ENCODE results near the gene KAZN.

KAZN gene

GRCh38 chr1:14676400-14676799 is 77.9 kb downstream of the KAZN start:
- Histone ChIP-seq H3K27ac (ENCODE audit: low read depth, low read length, poor library complexity, severe bottlenecking) (peak overlapping the region; percentile 97), H3F3A (ENCODE audit: insufficient read depth, low read length) (no peaks in the 10 kb centered on the region), H3K9ac (ENCODE audit: low read length) (no peak overlapping the region), H3K4me2 (ENCODE audit: low read length) (no peak overlapping the region), H3K9me2 (ENCODE audit: low read depth, low read length) (no peaks in the 10 kb centered on the region), H3K9me3 (ENCODE audit: low read length) (no peaks in the 10 kb centered on the region), H3K79me2 (ENCODE audit: insufficient read depth, low read length) (no peaks in the 10 kb centered on the region), H2AFZ (ENCODE audit: low read length) (no peak overlapping the region), H4K20me1 (ENCODE audit: insufficient read depth, low read length) (no peaks in the 10 kb centered on the region), H3K4me3 (ENCODE audit: low read depth, low read length, poor library complexity, severe bottlenecking) (no peak overlapping the region), H3K36me3 (ENCODE audit: insufficient read depth, low read length) (no peaks in the 10 kb centered on the region; the same call in 1 of the 2 replicates), H3K4me1 (ENCODE audit: insufficient read depth, low read length, severe bottlenecking) (peaks cover 75% of the 10 kb centered on the region), H3K27me3 (ENCODE audit: insufficient read depth, low read length) (no peaks in the 10 kb centered on the region; the same call in 1 of the 2 replicates)
- TF ChIP-seq EZH2 (IDR thresholded peaks at IDR 0.05; ENCODE audit: borderline replicate concordance, low read length) (no peak), CTCF (IDR thresholded peaks at IDR 0.05; ENCODE audit: low read length) (no peak)

GRCh38 chr1:14677292-14677971 is 78.9 kb downstream of the KAZN start:
- Histone ChIP-seq H3K27ac (ENCODE audit: low read depth, low read length, poor library complexity, severe bottlenecking) (peak overlapping the region; percentile 43), H3K9ac (ENCODE audit: low read length) (no peak overlapping the region), H3K9me3 (ENCODE audit: low read length) (no peaks in the 10 kb centered on the region), H2AFZ (ENCODE audit: low read length) (no peak overlapping the region), H3K4me3 (ENCODE audit: low read depth, low read length, poor library complexity, severe bottlenecking) (no peak overlapping the region), H3K9me2 (ENCODE audit: low read depth, low read length) (no peaks in the 10 kb centered on the region), H3K27me3 (ENCODE audit: insufficient read depth, low read length) (no peaks in the 10 kb centered on the region; the same call in 1 of the 2 replicates), H3K4me2 (ENCODE audit: low read length) (no peak overlapping the region), H3F3A (ENCODE audit: insufficient read depth, low read length) (no peaks in the 10 kb centered on the region), H3K4me1 (ENCODE audit: insufficient read depth, low read length, severe bottlenecking) (peaks cover 65% of the 10 kb centered on the region), H3K79me2 (ENCODE audit: insufficient read depth, low read length) (no peaks in the 10 kb centered on the region), H3K36me3 (ENCODE audit: insufficient read depth, low read length) (no peaks in the 10 kb centered on the region; the same call in 1 of the 2 replicates), H4K20me1 (ENCODE audit: insufficient read depth, low read length) (no peaks in the 10 kb centered on the region)
- no peak for TF ChIP-seq CTCF (IDR thresholded peaks at IDR 0.05; ENCODE audit: low read length)
- no peak for TF ChIP-seq EZH2 (IDR thresholded peaks at IDR 0.05; ENCODE audit: borderline replicate concordance, low read length)

- Histone ChIP-seq H3K36me3 (ENCODE audit: insufficient read depth, low read length) (no peaks in the 10 kb centered on the region; the same call in 1 of the 2 replicates), H3K4me1 (ENCODE audit: insufficient read depth, low read length, severe bottlenecking) (peaks cover 58% of the 10 kb centered on the region), H3K9me3 (ENCODE audit: low read length) (no peaks in the 10 kb centered on the region), H3K27ac (ENCODE audit: low read depth, low read length, poor library complexity, severe bottlenecking) (peak overlapping the region; percentile 44), H3K79me2 (ENCODE audit: insufficient read depth, low read length) (no peaks in the 10 kb centered on the region), H3K27me3 (ENCODE audit: insufficient read depth, low read length) (no peaks in the 10 kb centered on the region; the same call in 1 of the 2 replicates), H4K20me1 (ENCODE audit: insufficient read depth, low read length) (no peaks in the 10 kb centered on the region), H2AFZ (ENCODE audit: low read length) (no peak overlapping the region), H3F3A (ENCODE audit: insufficient read depth, low read length) (no peaks in the 10 kb centered on the region), H3K4me2 (ENCODE audit: low read length) (peak overlapping the region; percentile 17; the same call in 1 of the 2 replicates), H3K9ac (ENCODE audit: low read length) (peak overlapping the region; percentile 22; the same call in 1 of the 2 replicates), H3K4me3 (ENCODE audit: low read depth, low read length, poor library complexity, severe bottlenecking) (peak overlapping the region; percentile 40), H3K9me2 (ENCODE audit: low read depth, low read length) (no peaks in the 10 kb centered on the region)
- TF ChIP-seq EZH2 (IDR thresholded peaks at IDR 0.05; ENCODE audit: borderline replicate concordance, low read length) (no peak), CTCF (IDR thresholded peaks at IDR 0.05; ENCODE audit: low read length) (no peak)
Observed at GRCh38 chr1:14678011-14678638, 79.6 kb downstream of the KAZN start.
